GM10248 (cell line): ENCODE measurements around the gene PAM.
"Not testable (repeated sequence)": the region's sequence is repeated elsewhere in the genome, so short reads cannot be mapped to it uniquely, and the experiment has no call there.

Experiments used
- CTCF ChIA-PET: fragments of 300-600 bp; sonication (Branson Sonifier 250); formaldehyde crosslinking; extraction: SDS; loops from one replicate; lab custom pipeline; 2021; ENCODE audit warnings: antibody characterized with exemption; lab: Yijun Ruan, JAX
- POLR2A ChIA-PET: fragments of 350-650 bp; sonication (Branson Sonifier 250); formaldehyde crosslinking; extraction: SDS; loops from one replicate; lab custom pipeline; 2020; ENCODE audit warnings: antibody characterized with exemption; lab: Yijun Ruan, JAX
- DNase-seq: peaks from one replicate; pipeline ENCODE4 v3.0.0; 2012; ENCODE audit errors: extremely low spot score
- CTCF ChIP-seq: IDR thresholded peaks from 2 replicates; pipeline ENCODE4 v1.5.1; 2012; ENCODE audit warnings: mild to moderate bottlenecking, low read depth; ENCODE audit errors: extremely low read depth, missing control alignments, control extremely low read depth

Gene PAM

GRCh38 chr5:102771435-102771834 lies 16.3 kb downstream of the PAM start:
- TF ChIP-seq CTCF: no peak
- ChIA-PET POLR2A (no interaction called here), CTCF (interaction anchor here (1.1 to 3.2 kb wide), 6 partner anchors 9 to 368 kb away, joined by 3 to 14 read pairs (median 4); partner anchors contain the start of gene PAM)
- DNase-seq: no peak

DNA sequence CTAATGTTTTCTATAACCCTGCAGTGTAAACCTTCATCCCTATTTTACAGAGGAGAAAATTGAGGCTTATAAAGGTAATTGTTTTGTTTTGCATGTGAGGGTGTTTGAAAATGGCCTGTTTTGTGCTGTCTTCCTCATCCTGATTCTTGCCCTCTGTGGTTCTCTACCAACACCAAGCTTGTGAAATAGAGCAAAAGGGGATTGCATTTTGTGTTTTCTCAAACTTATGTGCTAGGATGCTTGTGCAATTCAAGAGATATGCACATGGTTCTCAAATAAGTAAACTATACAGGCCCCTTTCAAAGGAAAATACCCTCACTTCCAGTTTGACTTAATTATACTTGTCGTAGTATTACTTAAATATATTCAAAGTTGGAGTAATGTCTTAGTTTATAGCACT lies 17.2 kb downstream of the PAM start:
- DNase-seq: no peak
- CTCF ChIA-PET: interaction anchor here (0.6 to 1.7 kb wide), 3 partner anchors 13 to 500 kb away, joined by 3 to 4 read pairs (median 4); partner anchors contain the start of gene PAM
- POLR2A ChIA-PET: no interaction called here
- no peak for TF ChIP-seq CTCF

DNA sequence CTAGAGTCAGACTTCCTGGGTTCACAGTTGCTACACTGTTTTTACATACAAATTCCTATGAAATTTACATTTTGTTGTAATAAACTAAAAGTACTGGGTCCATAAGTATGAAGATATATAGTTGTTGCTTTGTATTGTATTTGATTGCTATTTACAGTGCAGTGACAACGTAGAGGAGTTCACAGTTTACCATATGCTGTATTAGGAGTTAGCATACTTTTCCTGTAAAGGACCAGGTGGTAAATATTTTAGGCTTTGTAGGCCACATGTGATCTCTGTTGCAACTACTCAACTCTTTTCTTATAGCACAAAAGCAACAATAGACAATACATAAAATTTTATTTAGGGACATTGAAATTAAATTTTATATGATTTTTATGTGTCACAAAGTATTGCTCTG lies 18.0 kb downstream of the PAM start:
- ChIA-PET CTCF (interaction anchor here (1.7 kb wide), 1 partner anchor 14 kb away, joined by 4 read pairs; no protein-coding TSS in a partner anchor), POLR2A (no interaction called here)
- TF ChIP-seq CTCF: no peak
- no peak for DNase-seq

GRCh38 chr5:102775756-102776155 lies 20.7 kb downstream of the PAM start:
- DNase-seq, POLR2A ChIA-PET: not testable (repeated sequence)
- CTCF ChIA-PET: interaction anchor here (1.0 kb wide), 1 partner anchor 13 kb away, joined by 4 read pairs; no protein-coding TSS in a partner anchor

- no peak for TF ChIP-seq CTCF
- no peak for DNase-seq
- ChIA-PET CTCF (interaction anchor here (1.9 kb wide), 1 partner anchor 36 kb away, joined by 4 read pairs; no protein-coding TSS in a partner anchor), POLR2A (no interaction called here)
Measured at GRCh38 chr5:102777099-102777498, 22.0 kb downstream of the PAM start.

DNA sequence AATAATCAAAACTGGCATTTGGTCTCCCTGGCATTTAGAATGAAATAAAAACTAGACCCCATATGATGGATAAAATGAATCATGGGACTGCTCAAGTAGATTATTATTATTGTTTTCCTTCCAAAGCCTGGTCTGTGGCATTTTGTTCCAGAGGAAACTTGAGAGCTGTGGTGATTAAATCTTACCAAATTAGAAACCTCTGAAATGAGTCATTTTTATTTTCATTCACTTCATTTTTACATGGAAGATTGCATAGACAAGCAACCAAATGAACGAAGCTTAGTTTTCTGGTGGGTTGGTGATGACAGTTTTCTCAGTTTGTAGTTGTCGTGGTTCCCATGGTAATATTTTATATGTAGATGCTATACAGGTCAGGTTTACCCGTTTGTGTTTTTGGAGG lies 23.4 kb downstream of the PAM start:
- no peak for DNase-seq
- ChIA-PET CTCF (interaction anchor here (0.7 to 1.9 kb wide), 4 partner anchors 11 to 97 kb away, joined by 3 to 5 read pairs (median 4); no protein-coding TSS in a partner anchor), POLR2A (no interaction called here)

More for the DNA sequence above, 23.4 kb downstream of the PAM start:
- no peak for TF ChIP-seq CTCF
